Nephron (organoid): Measurements from ENCODE around the gene WWOX.

ENCODE experiments used
- H3K27ac Mint-ChIP-seq, 3 experiments: 2 replicates each; pipeline ENCODE4 v1.8.0; 2020; ENCODE audit warnings: mixed read lengths in 3 of 3, mild to moderate bottlenecking in 2 of 3, moderate library complexity in 1 of 3
- H3K27me3 Mint-ChIP-seq: 2 replicates; pipeline ENCODE4 v1.8.0; 2021; ENCODE audit warnings: low read depth, mild to moderate bottlenecking, moderate library complexity, mixed read lengths
- H3K36me3 Mint-ChIP-seq: 2 replicates; pipeline ENCODE4 v1.8.0; 2020; ENCODE audit warnings: low read depth, mixed read lengths
- H3K4me1 Mint-ChIP-seq: 2 replicates; pipeline ENCODE4 v1.8.0; 2020; ENCODE audit warnings: mixed read lengths
- H3K4me3 Mint-ChIP-seq, 3 experiments: 2 replicates each; pipeline ENCODE4 v1.8.0; 2020; ENCODE audit warnings: mild to moderate bottlenecking in 3 of 3, mixed read lengths in 3 of 3, moderate library complexity in 2 of 3
- H3K9me3 Mint-ChIP-seq: 2 replicates; pipeline ENCODE4 v1.8.0; 2020; ENCODE audit warnings: mixed read lengths
- TF ChIP-seq, protein P1 (sequence below), 3 experiments: fragments of 200-600 bp; sonication (generic); IDR thresholded peaks; one replicate each; pipeline ENCODE4 v1.5.0; 2021; ENCODE audit warnings: antibody characterized with exemption in 3 of 3; ENCODE audit not compliant: unreplicated experiment in 3 of 3

The WWOX gene

DNA sequence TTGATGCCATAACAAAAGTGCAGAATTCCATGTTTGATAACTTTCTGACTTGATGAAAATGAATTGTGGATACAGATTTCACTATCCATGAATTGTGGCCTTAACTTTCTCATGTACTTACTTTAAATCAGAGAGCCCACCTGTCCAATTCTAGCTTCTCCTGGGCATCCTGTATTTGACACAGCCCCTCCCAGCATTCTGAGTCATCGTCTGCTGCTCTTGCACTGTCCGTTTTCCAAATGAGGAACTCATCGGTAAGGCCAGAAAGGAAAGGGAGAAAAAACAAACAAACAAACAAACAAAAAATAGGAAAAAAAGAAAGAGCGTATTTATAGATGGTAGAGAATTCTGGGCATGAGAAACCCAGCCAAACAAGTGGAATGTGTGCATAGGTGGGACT, 361.6 kb downstream of the WWOX start:
- Mint-ChIP-seq H3K4me3 (no peak overlapping the region), H3K27me3 (peaks cover 36% of the 10 kb centered on the region), H3K9me3 (peaks cover 13% of the 10 kb centered on the region), H3K36me3 (peaks cover 11% of the 10 kb centered on the region), H3K4me1 (peaks cover 26% of the 10 kb centered on the region), H3K27ac (peak overlapping the region in 2 of 3 experiments; percentile 32 to 55)
- TF ChIP-seq, protein P1, sequence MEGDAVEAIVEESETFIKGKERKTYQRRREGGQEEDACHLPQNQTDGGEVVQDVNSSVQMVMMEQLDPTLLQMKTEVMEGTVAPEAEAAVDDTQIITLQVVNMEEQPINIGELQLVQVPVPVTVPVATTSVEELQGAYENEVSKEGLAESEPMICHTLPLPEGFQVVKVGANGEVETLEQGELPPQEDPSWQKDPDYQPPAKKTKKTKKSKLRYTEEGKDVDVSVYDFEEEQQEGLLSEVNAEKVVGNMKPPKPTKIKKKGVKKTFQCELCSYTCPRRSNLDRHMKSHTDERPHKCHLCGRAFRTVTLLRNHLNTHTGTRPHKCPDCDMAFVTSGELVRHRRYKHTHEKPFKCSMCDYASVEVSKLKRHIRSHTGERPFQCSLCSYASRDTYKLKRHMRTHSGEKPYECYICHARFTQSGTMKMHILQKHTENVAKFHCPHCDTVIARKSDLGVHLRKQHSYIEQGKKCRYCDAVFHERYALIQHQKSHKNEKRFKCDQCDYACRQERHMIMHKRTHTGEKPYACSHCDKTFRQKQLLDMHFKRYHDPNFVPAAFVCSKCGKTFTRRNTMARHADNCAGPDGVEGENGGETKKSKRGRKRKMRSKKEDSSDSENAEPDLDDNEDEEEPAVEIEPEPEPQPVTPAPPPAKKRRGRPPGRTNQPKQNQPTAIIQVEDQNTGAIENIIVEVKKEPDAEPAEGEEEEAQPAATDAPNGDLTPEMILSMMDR (IDR thresholded peaks at IDR 0.05; ENCODE audit: unreplicated experiment in 3 of 3), result no peak

DNA sequence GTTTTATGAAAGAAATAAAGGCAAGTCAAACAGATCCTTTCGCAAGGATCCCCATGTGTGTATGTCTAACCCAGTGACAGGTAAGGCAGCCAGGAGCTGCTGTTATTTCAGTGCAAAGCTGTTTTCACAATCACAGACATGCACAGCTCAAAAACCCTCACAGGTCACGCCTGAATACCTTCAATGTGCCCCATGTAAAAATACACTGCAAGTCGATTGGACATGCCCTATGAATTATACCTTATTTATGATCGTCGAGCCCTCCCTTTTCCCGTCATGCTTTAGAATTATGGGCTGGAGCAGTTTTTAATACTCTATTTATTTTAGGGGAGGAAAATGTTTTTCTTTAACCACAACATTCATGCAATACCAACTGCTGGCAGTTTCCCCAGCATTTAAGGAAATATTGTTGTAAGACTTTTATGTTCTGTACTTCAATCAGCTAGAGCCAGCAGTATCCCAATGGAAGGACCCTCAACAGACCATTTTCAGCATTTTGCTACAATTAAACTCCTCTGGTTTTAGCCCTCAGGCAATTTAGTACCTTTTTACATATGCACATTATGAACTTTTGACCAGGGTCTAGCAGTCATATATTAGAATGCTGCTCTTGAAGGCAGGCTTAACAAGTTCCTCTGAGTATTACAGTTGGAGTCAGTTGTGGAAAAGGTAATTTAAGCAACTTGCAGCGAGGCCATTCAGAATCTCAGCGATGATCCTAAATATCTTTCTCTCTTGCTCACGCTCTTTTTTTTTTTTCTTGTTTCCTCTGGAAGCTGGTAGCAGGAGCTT, 362.2 kb downstream of the WWOX start:
- H3K27me3 Mint-ChIP-seq, result peaks cover 36% of the 10 kb centered on the region
- peak overlapping the region; percentile 53 to 70 (median 64) for H3K4me3 Mint-ChIP-seq
- H3K4me1 Mint-ChIP-seq, result peaks cover 26% of the 10 kb centered on the region
- peaks cover 11% of the 10 kb centered on the region for H3K36me3 Mint-ChIP-seq
- TF ChIP-seq, protein P1 (IDR thresholded peaks at IDR 0.05; ENCODE audit: unreplicated experiment in 3 of 3), result no peak
- H3K27ac Mint-ChIP-seq, result peak overlapping the region in 2 of 3 experiments; percentile 32 to 55
- H3K9me3 Mint-ChIP-seq, result peaks cover 13% of the 10 kb centered on the region

DNA sequence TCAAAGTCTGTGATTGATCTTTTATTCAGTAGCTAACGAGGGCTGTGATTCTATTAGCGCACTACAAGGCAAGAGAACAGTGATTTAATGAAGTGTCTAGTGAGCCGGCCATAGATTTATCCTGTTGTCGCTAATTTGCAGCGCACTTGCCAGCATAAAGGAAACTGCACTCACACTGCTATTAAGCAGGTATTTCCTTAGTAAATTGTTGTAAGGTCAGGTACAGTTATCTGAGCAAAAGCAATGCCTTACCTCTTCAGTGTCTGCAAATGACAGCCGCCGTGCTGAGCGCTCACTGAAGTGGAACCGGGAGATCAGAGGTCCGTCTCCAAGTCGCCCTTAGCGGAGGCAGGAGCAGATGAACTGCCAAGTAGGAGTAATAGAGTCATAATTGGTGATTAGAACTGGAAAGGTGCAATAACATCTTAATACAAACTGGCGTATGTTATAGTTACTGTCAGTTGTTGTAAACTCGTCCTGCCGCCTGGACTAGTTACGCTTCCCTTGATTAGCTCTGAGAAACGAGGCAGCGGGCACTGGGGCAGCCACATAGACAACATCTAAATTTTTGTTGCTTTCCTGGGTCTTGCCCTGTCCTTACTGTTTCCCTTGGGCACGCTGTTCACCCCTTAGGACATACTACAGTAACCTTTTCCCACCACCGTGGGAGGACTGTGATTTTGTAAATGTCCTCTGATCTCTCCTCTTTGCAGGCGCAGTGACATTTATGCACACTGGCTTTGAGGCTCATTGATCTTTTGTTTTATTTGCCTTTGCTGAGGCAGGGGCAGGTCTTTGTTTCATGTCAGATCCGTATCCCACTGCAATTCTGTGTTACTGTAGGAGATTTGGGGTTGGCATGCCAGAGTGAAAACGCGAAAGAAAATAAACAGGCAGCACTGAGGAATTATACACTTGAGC, 363.1 kb downstream of the WWOX start:
- peak overlapping the region in 2 of 3 experiments; percentile 32 to 55 for H3K27ac Mint-ChIP-seq
- peaks cover 36% of the 10 kb centered on the region for H3K27me3 Mint-ChIP-seq
- peaks cover 11% of the 10 kb centered on the region for H3K36me3 Mint-ChIP-seq
- H3K4me3 Mint-ChIP-seq, result peak overlapping the region; percentile 53 to 70 (median 64)
- peaks cover 13% of the 10 kb centered on the region for H3K9me3 Mint-ChIP-seq
- peaks cover 26% of the 10 kb centered on the region for H3K4me1 Mint-ChIP-seq
- TF ChIP-seq, protein P1 (IDR thresholded peaks at IDR 0.05; ENCODE audit: unreplicated experiment in 3 of 3), result no peak

GRCh38 chr16:78463591-78463990, 364.1 kb downstream of the WWOX start:
- Mint-ChIP-seq H3K36me3 (peaks cover 11% of the 10 kb centered on the region), H3K4me3 (peak overlapping the region in 1 of 3 experiments; percentile 12), H3K9me3 (peaks cover 13% of the 10 kb centered on the region), H3K4me1 (peaks cover 26% of the 10 kb centered on the region), H3K27me3 (peaks cover 41% of the 10 kb centered on the region), H3K27ac (peak overlapping the region in 1 of 3 experiments; percentile 8)
- TF ChIP-seq, protein P1 (IDR thresholded peaks at IDR 0.05; ENCODE audit: unreplicated experiment in 3 of 3), result no peak

DNA sequence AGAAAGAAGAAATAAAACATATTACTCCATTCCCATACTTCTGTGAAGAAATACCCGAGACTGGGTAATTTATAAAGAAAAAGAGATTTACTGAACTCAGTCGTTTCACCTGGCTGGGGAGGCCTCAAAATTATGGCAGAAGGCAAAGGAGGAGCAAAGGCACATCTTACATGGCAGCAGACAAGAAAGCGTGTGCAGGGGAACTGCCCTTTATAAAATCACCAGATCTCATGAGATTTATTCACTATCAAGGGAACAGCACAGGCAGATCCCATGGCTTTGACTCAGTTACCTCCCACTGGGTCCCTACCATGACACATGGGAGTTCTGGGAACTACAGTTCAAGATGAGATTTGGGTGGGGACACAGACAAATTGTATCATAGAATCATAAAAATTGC, 365.4 kb downstream of the WWOX start:
- peaks cover 41% of the 10 kb centered on the region for H3K27me3 Mint-ChIP-seq

More for the DNA sequence above, 365.4 kb downstream of the WWOX start:
- TF ChIP-seq, protein P1 (IDR thresholded peaks at IDR 0.05; ENCODE audit: unreplicated experiment in 3 of 3), result no peak
- H3K9me3 Mint-ChIP-seq, result peaks cover 13% of the 10 kb centered on the region
- H3K4me3 Mint-ChIP-seq, result no peak overlapping the region
- no peak overlapping the region for H3K27ac Mint-ChIP-seq
- peaks cover 26% of the 10 kb centered on the region for H3K4me1 Mint-ChIP-seq
- peaks cover 11% of the 10 kb centered on the region for H3K36me3 Mint-ChIP-seq
